ENCODE results near the gene SPTB. TPM values are rescaled to one million over a fixed set of nuclear protein-coding genes. Genes with fewer than 3 reads are reported as not detected.

The SPTB gene
- total RNA-seq, 1 experiment from 2014 or later, result 0.43 TPM

DNA sequence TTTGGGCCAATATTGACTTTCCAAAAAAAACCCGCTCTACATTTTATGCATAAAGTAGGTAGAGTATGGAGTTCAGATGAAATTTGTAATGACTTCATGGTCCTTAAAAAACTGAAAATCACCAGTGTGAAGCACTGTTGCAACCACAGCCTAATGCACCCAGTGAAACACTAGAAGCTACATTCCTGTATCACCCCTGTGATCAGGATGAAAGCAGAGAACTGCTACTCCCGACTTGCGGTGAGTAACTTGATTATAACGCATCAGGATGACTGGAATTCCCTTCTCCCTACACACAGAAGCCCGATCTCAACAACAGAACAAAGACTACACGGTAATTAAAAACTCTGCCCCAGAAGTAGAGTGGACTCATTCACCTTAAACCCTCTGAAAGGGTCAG is 33.8 kb downstream of the SPTB start:
- H3K27ac ChIP-seq (ENCODE audit: low read depth, low read length, poor library complexity, severe bottlenecking), result no peak overlapping the region
- DNase-seq (ENCODE audit: low spot score), result no peak
- ChIA-PET POLR2A (ENCODE audit: low non-redundant PET) (no interaction called here), CTCF (no interaction called here)
- intact Hi-C loops (cut with micrococcal nuclease; ENCODE audit: unreplicated experiment), result no loop called here
- H3K4me3 ChIP-seq (ENCODE audit: low read depth, low read length, poor library complexity, severe bottlenecking), result no peak overlapping the region
- H3K27me3 ChIP-seq (replicated peaks; ENCODE audit: insufficient read depth, low read depth, low read length, poor library complexity), result peaks cover 47% of the 10 kb centered on the region
- no TSS peak for BruUV-seq (replicated peaks)
- H3K4me1 ChIP-seq (ENCODE audit: insufficient read depth, low read length, poor library complexity, severe bottlenecking), result no peaks in the 10 kb centered on the region
- H3K36me3 ChIP-seq (ENCODE audit: insufficient read depth, low read length, poor library complexity, severe bottlenecking), result no peaks in the 10 kb centered on the region
- TF ChIP-seq EZH2 (IDR thresholded peaks at IDR 0.05; ENCODE audit: borderline replicate concordance, low read depth, low read length, poor library complexity, severe bottlenecking), result no peak
- TF ChIP-seq, protein P1, sequence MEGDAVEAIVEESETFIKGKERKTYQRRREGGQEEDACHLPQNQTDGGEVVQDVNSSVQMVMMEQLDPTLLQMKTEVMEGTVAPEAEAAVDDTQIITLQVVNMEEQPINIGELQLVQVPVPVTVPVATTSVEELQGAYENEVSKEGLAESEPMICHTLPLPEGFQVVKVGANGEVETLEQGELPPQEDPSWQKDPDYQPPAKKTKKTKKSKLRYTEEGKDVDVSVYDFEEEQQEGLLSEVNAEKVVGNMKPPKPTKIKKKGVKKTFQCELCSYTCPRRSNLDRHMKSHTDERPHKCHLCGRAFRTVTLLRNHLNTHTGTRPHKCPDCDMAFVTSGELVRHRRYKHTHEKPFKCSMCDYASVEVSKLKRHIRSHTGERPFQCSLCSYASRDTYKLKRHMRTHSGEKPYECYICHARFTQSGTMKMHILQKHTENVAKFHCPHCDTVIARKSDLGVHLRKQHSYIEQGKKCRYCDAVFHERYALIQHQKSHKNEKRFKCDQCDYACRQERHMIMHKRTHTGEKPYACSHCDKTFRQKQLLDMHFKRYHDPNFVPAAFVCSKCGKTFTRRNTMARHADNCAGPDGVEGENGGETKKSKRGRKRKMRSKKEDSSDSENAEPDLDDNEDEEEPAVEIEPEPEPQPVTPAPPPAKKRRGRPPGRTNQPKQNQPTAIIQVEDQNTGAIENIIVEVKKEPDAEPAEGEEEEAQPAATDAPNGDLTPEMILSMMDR (conservative IDR thresholded peaks at IDR 0.05; ENCODE audit: low read depth, low read length), result no peak
- no peaks in the 10 kb centered on the region for H3K9me3 ChIP-seq (ENCODE audit: low read depth, low read length, poor library complexity, severe bottlenecking)

DNA sequence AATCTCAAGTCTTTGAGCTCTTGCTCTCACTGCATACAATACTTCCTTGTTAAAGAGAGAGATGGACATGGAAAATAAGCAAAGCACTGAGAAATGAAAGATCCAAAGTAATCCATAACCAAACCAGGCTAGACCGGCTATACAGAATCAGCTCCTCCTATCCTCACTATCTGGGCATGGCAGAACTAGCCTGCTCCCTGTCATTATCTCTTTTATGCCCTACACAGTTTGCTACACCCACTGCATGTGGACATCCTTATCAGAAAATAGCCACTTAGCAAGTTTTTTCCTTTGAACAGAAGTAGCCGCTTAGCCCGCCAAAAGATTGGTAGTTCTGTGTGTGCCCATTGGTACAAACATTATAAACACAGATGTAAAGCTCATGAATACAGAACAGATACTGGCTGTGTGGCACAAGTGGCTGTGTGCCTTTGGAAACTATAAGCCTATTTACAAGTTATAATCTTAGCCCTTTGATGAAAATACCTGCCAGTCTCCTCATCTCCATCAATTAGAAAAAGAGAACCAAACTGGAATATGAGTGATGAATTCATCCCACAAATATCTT is 34.7 kb downstream of the SPTB start:
- TF ChIP-seq, protein P1 (conservative IDR thresholded peaks at IDR 0.05; ENCODE audit: low read depth, low read length), result no peak
- no peak for TF ChIP-seq EZH2 (IDR thresholded peaks at IDR 0.05; ENCODE audit: borderline replicate concordance, low read depth, low read length, poor library complexity, severe bottlenecking)
- ChIA-PET CTCF (interaction anchor here (0.6 kb wide), 1 partner anchor 231 kb away, joined by 3 read pairs; no protein-coding TSS in a partner anchor), POLR2A (ENCODE audit: low non-redundant PET) (interaction anchor here (0.5 kb wide), 1 partner anchor 69 kb away, joined by 3 read pairs; no protein-coding TSS in a partner anchor)
- Histone ChIP-seq H3K27me3 (replicated peaks; ENCODE audit: insufficient read depth, low read depth, low read length, poor library complexity) (peaks cover 50% of the 10 kb centered on the region), H3K36me3 (ENCODE audit: insufficient read depth, low read length, poor library complexity, severe bottlenecking) (no peaks in the 10 kb centered on the region), H3K27ac (ENCODE audit: low read depth, low read length, poor library complexity, severe bottlenecking) (no peak overlapping the region), H3K9me3 (ENCODE audit: low read depth, low read length, poor library complexity, severe bottlenecking) (no peaks in the 10 kb centered on the region), H3K4me1 (ENCODE audit: insufficient read depth, low read length, poor library complexity, severe bottlenecking) (no peaks in the 10 kb centered on the region), H3K4me3 (ENCODE audit: low read depth, low read length, poor library complexity, severe bottlenecking) (no peak overlapping the region)
- no TSS peak for BruUV-seq (replicated peaks)
- intact Hi-C loops (cut with micrococcal nuclease; ENCODE audit: unreplicated experiment), result no loop called here
- no peak for DNase-seq (ENCODE audit: low spot score)

DNA sequence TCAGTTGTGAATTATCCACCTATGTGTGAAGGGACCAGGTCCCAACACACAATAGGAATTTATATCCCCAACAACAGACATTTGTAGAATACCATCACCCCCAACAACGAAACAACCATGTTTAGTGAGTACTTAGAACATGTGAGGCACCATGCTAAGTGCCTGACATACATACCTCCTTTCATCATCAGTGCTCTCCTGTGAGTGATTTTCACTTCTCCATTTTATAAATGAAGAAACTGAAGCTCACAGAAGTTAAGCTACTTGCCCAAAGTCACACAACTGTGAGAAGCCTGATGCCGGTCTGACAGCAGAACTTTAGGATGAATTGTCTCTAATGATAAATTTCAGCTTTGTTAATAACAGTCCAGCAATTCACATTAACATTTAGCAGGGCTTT is 35.4 kb downstream of the SPTB start:
- Histone ChIP-seq H3K4me1 (ENCODE audit: insufficient read depth, low read length, poor library complexity, severe bottlenecking) (no peaks in the 10 kb centered on the region), H3K36me3 (ENCODE audit: insufficient read depth, low read length, poor library complexity, severe bottlenecking) (no peaks in the 10 kb centered on the region), H3K4me3 (ENCODE audit: low read depth, low read length, poor library complexity, severe bottlenecking) (no peak overlapping the region), H3K27ac (ENCODE audit: low read depth, low read length, poor library complexity, severe bottlenecking) (no peak overlapping the region), H3K9me3 (ENCODE audit: low read depth, low read length, poor library complexity, severe bottlenecking) (no peaks in the 10 kb centered on the region), H3K27me3 (replicated peaks; ENCODE audit: insufficient read depth, low read depth, low read length, poor library complexity) (peaks cover 53% of the 10 kb centered on the region)
- intact Hi-C loops (cut with micrococcal nuclease; ENCODE audit: unreplicated experiment), result no loop called here
- no peak for DNase-seq (ENCODE audit: low spot score)
- ChIA-PET POLR2A (ENCODE audit: low non-redundant PET) (no interaction called here), CTCF (no interaction called here)
- no TSS peak for BruUV-seq (replicated peaks)
- TF ChIP-seq, protein P1 (conservative IDR thresholded peaks at IDR 0.05; ENCODE audit: low read depth, low read length), result no peak
- TF ChIP-seq EZH2 (IDR thresholded peaks at IDR 0.05; ENCODE audit: borderline replicate concordance, low read depth, low read length, poor library complexity, severe bottlenecking), result no peak
